Lung (tissue), 12 donors: Measurements from ENCODE around the gene ZNF618. TPM values are rescaled to one million over a fixed set of nuclear protein-coding genes. Genes with fewer than 3 reads are reported as not detected.

Source experiments
- ATAC-seq: fragments of 200-7000 bp; cut with Tn5 transposase; one replicate; pipeline ENCODE4 v1.9.1; 2020; ENCODE audit warnings: moderate number of reproducible peaks; ENCODE audit not compliant: insufficient read depth, low FRiP score
- DNase-seq, 3 donors: peaks; one replicate each; pipeline ENCODE4 v3.0.0-alpha.2; 2013 to 2017
- H3K27ac ChIP-seq, 2 donors: one replicate each; pipeline ENCODE4 v1.5.1; 2013; ENCODE audit warnings: mild to moderate bottlenecking in 2 of 2, moderate library complexity in 2 of 2, control low read depth in 1 of 2, inconsistent platforms in 1 of 2, low read depth in 1 of 2, low read length in 1 of 2
- H3K27me3 ChIP-seq, 3 donors: one replicate each; pipeline ENCODE4 v1.5.1; 2013; ENCODE audit warnings: low read length in 2 of 3; ENCODE audit not compliant: control insufficient read depth in 3 of 3, insufficient read depth in 3 of 3
- H3K36me3 ChIP-seq, 4 donors: one replicate each; pipeline ENCODE4 v1.5.1; 2013; ENCODE audit warnings: low read length in 4 of 4, mild to moderate bottlenecking in 1 of 4, moderate library complexity in 1 of 4; ENCODE audit not compliant: control insufficient read depth in 4 of 4, insufficient read depth in 4 of 4
- H3K4me1 ChIP-seq, 5 donors: one replicate each; pipeline ENCODE4 v1.5.1; 2013; ENCODE audit warnings: low read length in 5 of 5, mild to moderate bottlenecking in 2 of 5, moderate library complexity in 1 of 5; ENCODE audit not compliant: control insufficient read depth in 5 of 5, insufficient read depth in 5 of 5
- H3K4me3 ChIP-seq: one replicate; pipeline ENCODE4 v1.5.1; 2013; ENCODE audit warnings: mild to moderate bottlenecking, control low read depth, moderate library complexity
- H3K9ac ChIP-seq, 2 donors: one replicate each; pipeline ENCODE4 v1.5.1; 2013; ENCODE audit warnings: low read length in 2 of 2, control low read depth in 1 of 2; ENCODE audit not compliant: insufficient read depth in 1 of 2
- H3K9me3 ChIP-seq, 4 donors: one replicate each; pipeline ENCODE4 v1.5.1; 2013; ENCODE audit warnings: low read length in 3 of 4, mild to moderate bottlenecking in 1 of 4, moderate library complexity in 1 of 4; ENCODE audit not compliant: control insufficient read depth in 4 of 4, insufficient read depth in 3 of 4
- WGBS, 2 donors: extraction: QIAGEN DNeasy Blood & Tissue Kit; methylation state at CpG; one replicate each; pipeline ENCODE4 v1.1.7; 2013; 5-methylcytosine and 5-hydroxymethylcytosine counted together
- polyA plus RNA-seq, 2 donors: library from polyadenylated mRNA; stranded (reverse); fragments of 200-250 nt; gene quantifications; one replicate each; pipeline ENCODE4 v1.2.1, GENCODE V29; 2013
- total RNA-seq, 2 donors: library from RNA; depleted of rRNA in 1 of 2; stranded (reverse); fragments of >200 nt in 1 of 2; gene quantifications; one replicate each; pipeline ENCODE4 v1.2.1, GENCODE V29; 2014 to 2021
- TF ChIP-seq, protein P1 (sequence below): IDR thresholded peaks from 2 replicates; pipeline ENCODE4 v1.5.1; 2012; ENCODE audit warnings: mild to moderate bottlenecking; ENCODE audit errors: control extremely low read depth, extremely low read depth
- donor health status: control.
- donor health status: control.
- donor health status: Bipolar disorder and iron deficiency.
- donor health status: healthy.
- donor health status: DM: yes; HTN: yes; CAD: no.

The ZNF618 gene
- total and polyA plus RNA-seq, 4 donors, result 1.6 to 16.3 (median 6.0) TPM

DNA sequence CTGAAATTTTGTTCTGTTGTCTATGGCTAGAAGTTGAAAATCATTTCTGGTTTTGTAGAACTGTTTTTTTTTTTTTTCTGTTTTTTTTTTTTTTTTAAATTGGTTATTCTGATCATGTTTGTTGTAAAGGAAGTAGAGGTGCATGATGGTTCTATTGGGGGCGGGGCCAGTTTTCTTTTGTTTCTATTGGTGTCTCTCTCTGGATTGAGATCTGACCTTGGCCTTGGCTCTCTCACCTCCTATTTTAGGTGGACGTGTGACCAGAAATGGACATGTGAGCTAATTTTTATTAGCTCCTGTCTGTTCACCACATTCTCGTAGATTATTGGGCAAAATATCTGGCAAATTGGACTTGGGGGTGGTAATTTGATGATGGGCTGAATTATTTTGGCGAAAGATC, 3.2 kb downstream of the ZNF618 start:
- 91 to 92% methylated on average over 4 of the region's 4 CpGs for WGBS, 2 donors
- Histone ChIP-seq H3K27me3 (no peaks in the 10 kb centered on the region), H3K9ac (no peak overlapping the region), H3K36me3 (no peaks in the 10 kb centered on the region), H3K4me1 (peaks cover 4 to 31% (median 19%) of the 10 kb centered on the region in 5 donors), H3K9me3 (no peaks in the 10 kb centered on the region), H3K27ac (no peak overlapping the region), H3K4me3 (no peak overlapping the region)
- DNase-seq (no peak), ATAC-seq (no peak)
- TF ChIP-seq, protein P1, sequence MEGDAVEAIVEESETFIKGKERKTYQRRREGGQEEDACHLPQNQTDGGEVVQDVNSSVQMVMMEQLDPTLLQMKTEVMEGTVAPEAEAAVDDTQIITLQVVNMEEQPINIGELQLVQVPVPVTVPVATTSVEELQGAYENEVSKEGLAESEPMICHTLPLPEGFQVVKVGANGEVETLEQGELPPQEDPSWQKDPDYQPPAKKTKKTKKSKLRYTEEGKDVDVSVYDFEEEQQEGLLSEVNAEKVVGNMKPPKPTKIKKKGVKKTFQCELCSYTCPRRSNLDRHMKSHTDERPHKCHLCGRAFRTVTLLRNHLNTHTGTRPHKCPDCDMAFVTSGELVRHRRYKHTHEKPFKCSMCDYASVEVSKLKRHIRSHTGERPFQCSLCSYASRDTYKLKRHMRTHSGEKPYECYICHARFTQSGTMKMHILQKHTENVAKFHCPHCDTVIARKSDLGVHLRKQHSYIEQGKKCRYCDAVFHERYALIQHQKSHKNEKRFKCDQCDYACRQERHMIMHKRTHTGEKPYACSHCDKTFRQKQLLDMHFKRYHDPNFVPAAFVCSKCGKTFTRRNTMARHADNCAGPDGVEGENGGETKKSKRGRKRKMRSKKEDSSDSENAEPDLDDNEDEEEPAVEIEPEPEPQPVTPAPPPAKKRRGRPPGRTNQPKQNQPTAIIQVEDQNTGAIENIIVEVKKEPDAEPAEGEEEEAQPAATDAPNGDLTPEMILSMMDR, result no peak

DNA sequence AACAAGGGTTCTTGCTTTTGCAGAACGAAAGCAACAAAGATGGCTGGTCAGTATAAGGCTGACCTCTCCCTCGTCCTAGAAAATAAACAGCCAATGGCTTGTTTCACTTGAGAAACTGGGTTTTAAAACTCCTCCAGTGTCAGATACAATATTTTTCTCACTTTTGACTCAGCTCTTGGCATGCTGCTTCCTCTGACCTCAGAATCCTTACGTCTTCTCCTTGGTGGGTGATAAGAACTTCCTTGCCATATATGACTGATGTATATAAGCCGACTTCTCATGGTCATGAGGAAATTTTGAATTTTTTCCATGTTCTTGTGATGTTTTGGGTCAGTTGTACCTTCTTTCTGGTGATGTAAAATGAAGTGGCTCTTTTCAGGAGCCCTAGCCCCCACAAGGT, 3.8 kb downstream of the ZNF618 start:
- ATAC-seq (no peak), DNase-seq (peak in 2 of 3 donors; percentile 49 to 63)
- no peaks in the 10 kb centered on the region for H3K9me3 ChIP-seq
- WGBS, 2 donors, result 75 to 83% methylated on average over 4 of the region's 4 CpGs
- no peaks in the 10 kb centered on the region for H3K27me3 ChIP-seq
- peak overlapping the region in 1 of 2 donors; percentile 46 for H3K9ac ChIP-seq
- peaks cover 4 to 31% (median 19%) of the 10 kb centered on the region in 5 donors for H3K4me1 ChIP-seq
- H3K27ac ChIP-seq, result no peak overlapping the region
- H3K36me3 ChIP-seq, result no peaks in the 10 kb centered on the region
- H3K4me3 ChIP-seq, result no peak overlapping the region
- TF ChIP-seq, protein P1, result no peak

DNA sequence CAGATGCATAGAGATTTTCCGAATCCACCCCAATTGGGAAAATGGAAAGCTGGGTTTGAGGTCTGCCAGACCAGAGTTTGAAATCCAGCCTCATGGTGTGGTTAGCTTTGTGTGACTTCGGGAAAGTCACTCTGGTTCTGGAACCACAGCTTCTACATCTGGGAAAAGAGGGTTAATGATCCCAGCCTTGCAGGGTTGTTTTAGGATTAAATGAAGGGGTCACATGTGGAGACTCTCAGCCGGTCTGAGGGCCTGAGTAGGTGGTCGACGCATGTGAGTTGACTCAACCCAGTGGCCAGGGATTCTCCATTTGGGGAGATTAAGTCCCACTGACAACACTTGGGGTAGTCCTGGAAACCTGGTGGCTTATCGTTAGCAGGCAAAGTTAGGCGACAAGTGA, 6.1 kb downstream of the ZNF618 start:
- Histone ChIP-seq H3K9me3 (no peaks in the 10 kb centered on the region), H3K27me3 (no peaks in the 10 kb centered on the region), H3K4me3 (no peak overlapping the region), H3K9ac (no peak overlapping the region), H3K27ac (no peak overlapping the region), H3K36me3 (no peaks in the 10 kb centered on the region), H3K4me1 (peaks cover 5 to 31% (median 18%) of the 10 kb centered on the region in 5 donors)
- DNase-seq, result no peak
- 88 to 91% methylated on average over 7 of the region's 7 CpGs for WGBS, 2 donors
- no peak for ATAC-seq
- TF ChIP-seq, protein P1, result no peak

DNA sequence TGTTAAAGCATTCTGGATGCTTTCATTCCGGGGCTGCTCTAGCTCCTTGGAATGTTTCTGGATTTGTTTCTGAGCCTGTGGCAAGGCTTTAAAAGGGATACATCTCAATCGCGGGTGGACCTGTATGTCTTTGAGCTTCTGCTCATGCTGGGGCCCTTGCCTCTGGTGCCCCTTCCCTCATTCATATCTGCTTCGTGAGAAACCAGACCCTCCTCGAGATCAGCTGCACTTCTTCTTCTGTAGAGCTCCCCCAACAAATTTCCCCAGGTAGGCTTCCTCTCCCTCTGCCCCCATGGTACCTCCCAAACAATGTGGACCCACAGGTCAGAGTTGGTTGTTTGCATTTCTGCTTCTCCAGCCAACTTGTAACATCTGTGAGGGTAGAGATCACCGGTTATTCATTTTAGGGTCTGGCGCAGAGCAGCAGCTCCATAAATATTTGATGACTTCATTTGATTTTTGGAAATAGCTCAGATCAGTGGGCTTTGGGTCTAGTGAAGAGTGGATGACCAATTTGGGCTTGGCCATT, 6.6 kb downstream of the ZNF618 start:
- Histone ChIP-seq H3K4me1 (peaks cover 6 to 27% (median 17%) of the 10 kb centered on the region in 5 donors), H3K27ac (no peak overlapping the region), H3K27me3 (no peaks in the 10 kb centered on the region), H3K9ac (no peak overlapping the region), H3K4me3 (no peak overlapping the region), H3K9me3 (no peaks in the 10 kb centered on the region), H3K36me3 (no peaks in the 10 kb centered on the region)
- WGBS, 2 donors, result 86 to 91% methylated on average over 7 of the region's 7 CpGs
- DNase-seq, result no peak
- TF ChIP-seq, protein P1, result no peak
- no peak for ATAC-seq
